HL-60 (cell line): ENCODE results near the gene NR2C2AP.

Experiments
- DNase-seq, 2 experiments: peaks; one replicate each; pipeline ENCODE4 v3.0.0-alpha.2; 2010 to 2020; ENCODE audit warnings: low read depth in 1 of 2, low spot score in 1 of 2
- H3K27ac ChIP-seq: fragments of 250-450 bp; sonication (Bioruptor Pico); replicated peaks from 2 replicates; pipeline ENCODE4 v1.5.1; 2020; ENCODE audit warnings: mild to moderate bottlenecking, moderate library complexity
- H3K27me3 ChIP-seq: fragments of 250-450 bp; sonication (Bioruptor Pico); 2 replicates; pipeline ENCODE4 v1.5.1; 2021; ENCODE audit warnings: mild to moderate bottlenecking, moderate library complexity; ENCODE audit not compliant: insufficient read depth, poor library complexity, severe bottlenecking
- H3K4me3 ChIP-seq: replicated peaks from 2 replicates; pipeline ENCODE4 v1.5.1; 2011; ENCODE audit warnings: mild to moderate bottlenecking, control low read depth, low read length; ENCODE audit not compliant: insufficient read depth
- GABPA ChIP-seq: IDR thresholded peaks from 2 replicates; pipeline ENCODE4 v1.6.1; 2012; ENCODE audit warnings: low read depth
- POLR2AphosphoS5 ChIP-seq: IDR thresholded peaks from 2 replicates; pipeline ENCODE4 v1.6.1; 2012; ENCODE audit warnings: low read depth
- SPI1 ChIP-seq: IDR thresholded peaks from 2 replicates; pipeline ENCODE4 v1.6.1; 2012; ENCODE audit warnings: low read depth, mild to moderate bottlenecking, borderline replicate concordance
- TF ChIP-seq, protein P1 (sequence below): IDR thresholded peaks from 2 replicates; pipeline ENCODE4 v1.6.1; 2012; ENCODE audit warnings: low read depth; ENCODE audit not compliant: insufficient replicate concordance
- TF ChIP-seq, protein P2 (sequence below): IDR thresholded peaks from one replicate; pipeline ENCODE4 v1.5.1; 2011; ENCODE audit warnings: low read length, control low read depth, inconsistent platforms; ENCODE audit not compliant: insufficient read depth

The NR2C2AP gene

DNA sequence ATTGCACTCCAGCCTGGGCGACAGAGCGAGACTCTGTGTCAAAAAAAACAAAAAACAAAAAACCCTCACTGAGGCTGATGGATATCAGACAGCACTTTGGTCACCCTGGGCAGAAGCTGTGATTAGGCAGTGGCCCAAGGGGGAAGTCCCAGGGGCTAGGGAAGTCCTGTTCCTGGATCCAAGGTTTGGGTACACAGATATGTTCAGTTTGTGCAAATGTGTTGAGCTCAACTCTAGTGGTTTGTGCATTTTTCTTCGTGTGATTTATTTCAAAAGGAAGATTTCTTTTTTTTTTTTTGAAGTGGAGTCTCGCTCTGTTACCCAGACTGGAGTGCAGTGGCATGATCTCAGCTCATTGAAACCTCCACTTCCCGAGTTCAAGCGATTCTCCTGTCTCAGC is 45.4 kb downstream of the NR2C2AP start:
- no peak for TF ChIP-seq GABPA
- TF ChIP-seq, protein P1, sequence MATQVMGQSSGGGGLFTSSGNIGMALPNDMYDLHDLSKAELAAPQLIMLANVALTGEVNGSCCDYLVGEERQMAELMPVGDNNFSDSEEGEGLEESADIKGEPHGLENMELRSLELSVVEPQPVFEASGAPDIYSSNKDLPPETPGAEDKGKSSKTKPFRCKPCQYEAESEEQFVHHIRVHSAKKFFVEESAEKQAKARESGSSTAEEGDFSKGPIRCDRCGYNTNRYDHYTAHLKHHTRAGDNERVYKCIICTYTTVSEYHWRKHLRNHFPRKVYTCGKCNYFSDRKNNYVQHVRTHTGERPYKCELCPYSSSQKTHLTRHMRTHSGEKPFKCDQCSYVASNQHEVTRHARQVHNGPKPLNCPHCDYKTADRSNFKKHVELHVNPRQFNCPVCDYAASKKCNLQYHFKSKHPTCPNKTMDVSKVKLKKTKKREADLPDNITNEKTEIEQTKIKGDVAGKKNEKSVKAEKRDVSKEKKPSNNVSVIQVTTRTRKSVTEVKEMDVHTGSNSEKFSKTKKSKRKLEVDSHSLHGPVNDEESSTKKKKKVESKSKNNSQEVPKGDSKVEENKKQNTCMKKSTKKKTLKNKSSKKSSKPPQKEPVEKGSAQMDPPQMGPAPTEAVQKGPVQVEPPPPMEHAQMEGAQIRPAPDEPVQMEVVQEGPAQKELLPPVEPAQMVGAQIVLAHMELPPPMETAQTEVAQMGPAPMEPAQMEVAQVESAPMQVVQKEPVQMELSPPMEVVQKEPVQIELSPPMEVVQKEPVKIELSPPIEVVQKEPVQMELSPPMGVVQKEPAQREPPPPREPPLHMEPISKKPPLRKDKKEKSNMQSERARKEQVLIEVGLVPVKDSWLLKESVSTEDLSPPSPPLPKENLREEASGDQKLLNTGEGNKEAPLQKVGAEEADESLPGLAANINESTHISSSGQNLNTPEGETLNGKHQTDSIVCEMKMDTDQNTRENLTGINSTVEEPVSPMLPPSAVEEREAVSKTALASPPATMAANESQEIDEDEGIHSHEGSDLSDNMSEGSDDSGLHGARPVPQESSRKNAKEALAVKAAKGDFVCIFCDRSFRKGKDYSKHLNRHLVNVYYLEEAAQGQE: no peak
- TF ChIP-seq, protein P2, sequence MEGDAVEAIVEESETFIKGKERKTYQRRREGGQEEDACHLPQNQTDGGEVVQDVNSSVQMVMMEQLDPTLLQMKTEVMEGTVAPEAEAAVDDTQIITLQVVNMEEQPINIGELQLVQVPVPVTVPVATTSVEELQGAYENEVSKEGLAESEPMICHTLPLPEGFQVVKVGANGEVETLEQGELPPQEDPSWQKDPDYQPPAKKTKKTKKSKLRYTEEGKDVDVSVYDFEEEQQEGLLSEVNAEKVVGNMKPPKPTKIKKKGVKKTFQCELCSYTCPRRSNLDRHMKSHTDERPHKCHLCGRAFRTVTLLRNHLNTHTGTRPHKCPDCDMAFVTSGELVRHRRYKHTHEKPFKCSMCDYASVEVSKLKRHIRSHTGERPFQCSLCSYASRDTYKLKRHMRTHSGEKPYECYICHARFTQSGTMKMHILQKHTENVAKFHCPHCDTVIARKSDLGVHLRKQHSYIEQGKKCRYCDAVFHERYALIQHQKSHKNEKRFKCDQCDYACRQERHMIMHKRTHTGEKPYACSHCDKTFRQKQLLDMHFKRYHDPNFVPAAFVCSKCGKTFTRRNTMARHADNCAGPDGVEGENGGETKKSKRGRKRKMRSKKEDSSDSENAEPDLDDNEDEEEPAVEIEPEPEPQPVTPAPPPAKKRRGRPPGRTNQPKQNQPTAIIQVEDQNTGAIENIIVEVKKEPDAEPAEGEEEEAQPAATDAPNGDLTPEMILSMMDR: no peak
- TF ChIP-seq POLR2AphosphoS5: no peak
- TF ChIP-seq SPI1: no peak
- no peak for DNase-seq
- no peak overlapping the region for H3K27ac ChIP-seq

DNA sequence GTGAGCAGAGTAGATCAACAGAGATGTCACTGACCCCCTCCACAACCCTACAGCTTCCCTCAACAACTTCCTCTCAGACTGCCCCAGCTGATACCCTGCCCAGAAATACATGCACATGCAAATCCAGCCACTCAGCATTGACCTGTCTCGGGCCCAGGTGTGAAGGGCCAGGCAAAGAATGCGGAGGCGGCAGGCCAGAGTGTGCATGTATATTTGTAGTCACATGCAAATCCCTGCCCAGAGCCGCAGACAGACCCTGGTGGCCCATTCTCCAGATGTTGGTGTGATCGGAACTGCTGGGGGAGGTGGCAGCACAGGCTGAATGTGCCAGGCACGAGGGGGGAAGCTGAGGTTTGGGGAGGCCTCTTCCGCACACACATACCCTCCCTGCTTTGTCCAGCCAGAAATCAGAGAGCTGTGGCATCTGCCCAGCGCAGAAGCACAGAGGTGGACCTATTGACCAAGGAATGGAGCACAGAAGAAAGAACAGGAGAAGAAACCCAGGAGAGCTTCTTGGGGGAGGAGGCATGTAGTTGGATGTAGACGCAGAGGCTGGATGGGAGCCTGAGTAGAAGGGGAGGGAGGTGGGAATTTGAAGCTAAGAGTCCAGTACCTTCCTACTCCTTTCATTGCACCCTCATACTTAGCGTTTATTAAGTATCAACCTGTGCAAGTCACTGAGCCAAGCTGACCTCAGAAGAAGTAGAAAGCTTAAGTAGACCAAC is 47.6 kb downstream of the NR2C2AP start:
- no peak for TF ChIP-seq GABPA
- TF ChIP-seq, protein P1: no peak
- TF ChIP-seq, protein P2: no peak
- no peak for TF ChIP-seq SPI1
- no peak for TF ChIP-seq POLR2AphosphoS5
- Histone ChIP-seq H3K4me3 (no peak overlapping the region), H3K27me3 (no peaks in the 10 kb centered on the region), H3K27ac (no peak overlapping the region)
- peak in 1 of 2 experiments; percentile 23 for DNase-seq

More for the DNA sequence above, 45.4 kb downstream of the NR2C2AP start:
- no peak overlapping the region for H3K4me3 ChIP-seq
- no peaks in the 10 kb centered on the region for H3K27me3 ChIP-seq

DNA sequence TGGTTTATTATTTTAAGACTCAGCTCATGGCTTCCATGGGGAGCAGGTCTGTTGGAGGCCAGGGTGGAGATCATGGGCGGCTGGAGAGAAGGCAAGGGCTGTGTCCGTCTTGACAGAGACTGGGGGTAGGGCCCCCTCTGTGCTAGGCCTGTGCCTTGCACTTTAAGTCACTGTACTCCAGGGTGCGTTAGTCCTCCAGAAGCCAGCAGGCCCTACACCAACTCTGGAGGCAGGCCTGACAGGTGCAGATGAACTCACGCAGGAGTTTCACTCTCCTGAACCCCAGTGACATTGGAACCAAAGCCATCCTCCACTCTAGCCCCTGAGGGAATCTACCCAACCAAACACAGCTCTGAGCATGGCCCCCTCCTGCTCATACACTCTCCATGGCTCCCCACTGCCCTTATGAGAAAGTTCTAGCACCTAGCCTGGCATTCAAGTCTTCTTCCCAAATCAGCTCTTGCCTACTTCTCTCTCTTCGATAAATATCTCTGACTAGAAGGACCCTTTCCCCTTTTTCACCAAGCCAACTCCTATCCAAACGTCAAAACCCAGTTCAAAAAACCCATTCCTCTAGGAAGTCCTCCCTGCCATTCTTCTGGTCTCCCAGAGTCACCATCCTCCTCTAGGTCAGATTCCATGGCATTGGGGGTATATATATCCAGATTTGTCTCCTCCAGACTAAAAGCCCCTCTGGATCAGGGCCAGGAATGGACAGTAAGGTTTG is 48.3 kb downstream of the NR2C2AP start:
- TF ChIP-seq SPI1: no peak
- DNase-seq: no peak
- no peak overlapping the region for H3K4me3 ChIP-seq
- no peaks in the 10 kb centered on the region for H3K27me3 ChIP-seq
- H3K27ac ChIP-seq: no peak overlapping the region

DNA sequence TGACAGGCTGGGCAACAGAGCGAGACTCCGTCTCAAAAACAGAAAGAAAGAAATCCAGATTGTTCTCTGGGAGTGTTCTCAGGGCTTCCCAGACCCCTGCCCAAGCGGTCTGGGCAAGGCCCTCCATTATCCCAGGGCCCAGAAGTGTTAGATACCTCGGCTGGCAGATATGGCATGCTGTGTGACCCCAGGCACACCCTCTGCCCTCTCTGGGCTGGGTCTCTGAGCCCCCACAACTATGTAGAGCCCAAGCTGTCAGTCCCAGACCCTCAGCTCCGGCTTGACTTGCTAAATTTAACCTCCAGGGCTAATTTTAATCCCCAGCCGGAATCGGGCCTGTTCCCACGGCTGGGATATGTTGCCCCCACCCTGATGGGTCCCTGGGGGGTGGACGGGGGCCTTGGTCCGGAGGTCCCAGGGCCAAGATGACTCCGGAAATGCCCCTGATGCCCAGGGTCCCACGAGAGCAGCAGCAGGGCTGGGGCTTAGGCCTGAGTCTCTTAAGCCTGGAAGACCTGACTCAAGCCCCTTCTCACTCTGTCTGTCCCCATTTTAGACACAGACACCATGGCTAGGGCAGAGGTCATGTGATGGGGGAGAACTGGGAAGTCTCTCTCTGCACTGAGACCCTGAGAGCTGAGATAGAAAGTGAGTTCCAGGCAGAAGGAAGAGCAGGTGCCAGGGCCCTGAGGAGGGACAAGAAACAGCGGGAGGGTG is 50.4 kb downstream of the NR2C2AP start:
- DNase-seq: no peak
- Histone ChIP-seq H3K27ac (no peak overlapping the region), H3K4me3 (no peak overlapping the region), H3K27me3 (no peaks in the 10 kb centered on the region)
- TF ChIP-seq, protein P2: no peak
- TF ChIP-seq, protein P1: no peak
- TF ChIP-seq SPI1 (no peak), POLR2AphosphoS5 (no peak), GABPA (no peak)
